HepG2 (cell line): Measurements from ENCODE around the gene CUL7. TPM values are rescaled to one million over a fixed set of nuclear protein-coding genes. Genes with fewer than 3 reads are reported as not detected.

Experiments
- ARID5B ChIP-seq: IDR thresholded peaks from 2 replicates; pipeline ENCODE4 v1.4.0; 2020; ENCODE audit warnings: mild to moderate bottlenecking, missing genetic modification reagents
- FLYWCH1 ChIP-seq: sonication (generic); formaldehyde crosslinking; IDR thresholded peaks from 2 replicates; pipeline ENCODE4 v1.8.1; 2023; ENCODE audit warnings: mild to moderate bottlenecking, missing genetic modification reagents
- GFI1 ChIP-seq: sonication (generic); formaldehyde crosslinking; IDR thresholded peaks from 2 replicates; pipeline ENCODE4 v1.5.0; 2020; ENCODE audit warnings: missing genetic modification reagents, mild to moderate bottlenecking, borderline replicate concordance
- GTF2F1 ChIP-seq: fragments of 150-350 bp; IDR thresholded peaks from 2 replicates; pipeline ENCODE4 v1.6.1; 2014; ENCODE audit warnings: low read length
- NRL ChIP-seq: sonication (generic); formaldehyde crosslinking; IDR thresholded peaks from 2 replicates; pipeline ENCODE4 v1.5.0; 2020; ENCODE audit warnings: missing genetic modification reagents, mild to moderate bottlenecking, moderate library complexity, borderline replicate concordance
- SNAI1 ChIP-seq: sonication (generic); formaldehyde crosslinking; IDR thresholded peaks from 2 replicates; pipeline ENCODE4 v1.5.0; 2020; ENCODE audit warnings: mild to moderate bottlenecking, missing genetic modification reagents, borderline replicate concordance
- ZMYM3 ChIP-seq: sonication (generic); formaldehyde crosslinking; IDR thresholded peaks from 2 replicates; pipeline ENCODE4 v1.5.1; 2020; ENCODE audit warnings: mild to moderate bottlenecking, missing genetic modification reagents
- ZNF136 ChIP-seq: sonication (generic); formaldehyde crosslinking; IDR thresholded peaks from 2 replicates; pipeline ENCODE4 v1.8.1; 2022; ENCODE audit warnings: low read depth, mild to moderate bottlenecking, moderate library complexity, missing genetic modification reagents
- ZNF138 ChIP-seq: sonication (generic); formaldehyde crosslinking; IDR thresholded peaks from 2 replicates; pipeline ENCODE4 v1.5.0; 2020; ENCODE audit warnings: mild to moderate bottlenecking, low read depth, missing genetic modification reagents
- ZNF484 ChIP-seq: sonication (generic); formaldehyde crosslinking; IDR thresholded peaks from 2 replicates; pipeline ENCODE4 v1.5.1; 2020; ENCODE audit warnings: mild to moderate bottlenecking, low read depth, missing genetic modification reagents, borderline replicate concordance
- ZNF572 ChIP-seq: sonication (generic); formaldehyde crosslinking; IDR thresholded peaks from 2 replicates; pipeline ENCODE4 v1.5.1; 2020; ENCODE audit warnings: mild to moderate bottlenecking, missing genetic modification reagents
- ZNF703 ChIP-seq: sonication (generic); formaldehyde crosslinking; IDR thresholded peaks from 2 replicates; pipeline ENCODE4 v1.5.1; 2020; ENCODE audit warnings: missing genetic modification reagents, mild to moderate bottlenecking, moderate library complexity, borderline replicate concordance
- ZNF775 ChIP-seq: sonication (generic); formaldehyde crosslinking; IDR thresholded peaks from 2 replicates; pipeline ENCODE4 v1.4.0; 2020; ENCODE audit warnings: missing genetic modification reagents, mild to moderate bottlenecking, moderate library complexity, borderline replicate concordance
- ZNF780A ChIP-seq: sonication (generic); formaldehyde crosslinking; IDR thresholded peaks from 2 replicates; pipeline ENCODE4 v1.8.0; 2022; ENCODE audit warnings: mild to moderate bottlenecking, missing genetic modification reagents, moderate library complexity
- polyA plus RNA-seq, 8 experiments: library from polyadenylated mRNA; depleted of rRNA in 3 of 8; stranded (reverse) in 7 of 8; unstranded in 1 of 8; fragments of >200 nt; fragmentation: Illumina TruSeq in 4 of 8; extraction: Trizol in 4 of 8; gene quantifications; 2 replicates each; pipeline versions ENCODE4 v1.2.1 to v1.2.3, GENCODE V29; 2011 to 2016; ENCODE audit warnings: low read depth in 4 of 8, missing spikeins in 1 of 8, mixed read lengths in 1 of 8; ENCODE audit not compliant: insufficient read depth in 1 of 8
- total RNA-seq, 5 experiments: library from RNA; depleted of rRNA; stranded (reverse); fragments of >200 nt; fragmentation: Illumina TruSeq; extraction: Trizol; gene quantifications; 2 replicates each; pipeline ENCODE4 v1.2.3, GENCODE V29; 2016; ENCODE audit warnings: low read depth in 1 of 5
- TF ChIP-seq, protein P1 (sequence below): sonication (generic); formaldehyde crosslinking; IDR thresholded peaks from 2 replicates; pipeline ENCODE4 v1.4.0; 2020; ENCODE audit warnings: missing genetic modification reagents
- TF ChIP-seq, protein P2 (sequence below): sonication (generic); formaldehyde crosslinking; IDR thresholded peaks from 2 replicates; pipeline ENCODE4 v1.8.0; 2022; ENCODE audit warnings: missing genetic modification reagents, mild to moderate bottlenecking, moderate library complexity, borderline replicate concordance
- TF ChIP-seq, protein P3 (sequence below): IDR thresholded peaks from 2 replicates; pipeline ENCODE4 v1.6.1; 2016; ENCODE audit warnings: missing compliant biosample characterization, missing genetic modification reagents, borderline replicate concordance

Gene CUL7
- total and polyA plus RNA-seq, 2 of the 13 experiments (the other 11 are each of a cell fraction or from before 2014, with no cell fraction given), result 32.0 to 60.7 TPM

GRCh38 chr6:43077333-43077809 lies 23.7 kb upstream of the CUL7 start (continued):
- TF ChIP-seq SNAI1 (0 out of 2 replicates have a peak, but pooled peaks have one; percentile 18), ZNF484 (CRISPR knock-in tag) (no peak), ZNF136 (CRISPR knock-in tag) (no peak), ZMYM3 (CRISPR knock-in tag) (no peak), ZNF780A (CRISPR knock-in tag) (no peak), FLYWCH1 (CRISPR knock-in tag) (no peak), ZNF703 (CRISPR knock-in tag) (no peak; the same call in 1 of the 2 replicates), ARID5B (no peak), ZNF138 (0 out of 2 replicates have a peak, but pooled peaks have one; percentile 4), ZNF572 (CRISPR knock-in tag) (no peak), GTF2F1 (no peak), NRL (no peak), ZNF775 (0 out of 2 replicates have a peak, but pooled peaks have one; percentile 5), GFI1 (CRISPR knock-in tag) (peak; percentile 40; the same call in 1 of the 2 replicates)
- TF ChIP-seq, protein P1, sequence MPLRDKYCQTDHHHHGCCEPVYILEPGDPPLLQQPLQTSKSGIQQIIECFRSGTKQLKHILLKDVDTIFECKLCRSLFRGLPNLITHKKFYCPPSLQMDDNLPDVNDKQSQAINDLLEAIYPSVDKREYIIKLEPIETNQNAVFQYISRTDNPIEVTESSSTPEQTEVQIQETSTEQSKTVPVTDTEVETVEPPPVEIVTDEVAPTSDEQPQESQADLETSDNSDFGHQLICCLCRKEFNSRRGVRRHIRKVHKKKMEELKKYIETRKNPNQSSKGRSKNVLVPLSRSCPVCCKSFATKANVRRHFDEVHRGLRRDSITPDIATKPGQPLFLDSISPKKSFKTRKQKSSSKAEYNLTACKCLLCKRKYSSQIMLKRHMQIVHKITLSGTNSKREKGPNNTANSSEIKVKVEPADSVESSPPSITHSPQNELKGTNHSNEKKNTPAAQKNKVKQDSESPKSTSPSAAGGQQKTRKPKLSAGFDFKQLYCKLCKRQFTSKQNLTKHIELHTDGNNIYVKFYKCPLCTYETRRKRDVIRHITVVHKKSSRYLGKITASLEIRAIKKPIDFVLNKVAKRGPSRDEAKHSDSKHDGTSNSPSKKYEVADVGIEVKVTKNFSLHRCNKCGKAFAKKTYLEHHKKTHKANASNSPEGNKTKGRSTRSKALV (CRISPR knock-in tag), result no peak
- TF ChIP-seq, protein P2, sequence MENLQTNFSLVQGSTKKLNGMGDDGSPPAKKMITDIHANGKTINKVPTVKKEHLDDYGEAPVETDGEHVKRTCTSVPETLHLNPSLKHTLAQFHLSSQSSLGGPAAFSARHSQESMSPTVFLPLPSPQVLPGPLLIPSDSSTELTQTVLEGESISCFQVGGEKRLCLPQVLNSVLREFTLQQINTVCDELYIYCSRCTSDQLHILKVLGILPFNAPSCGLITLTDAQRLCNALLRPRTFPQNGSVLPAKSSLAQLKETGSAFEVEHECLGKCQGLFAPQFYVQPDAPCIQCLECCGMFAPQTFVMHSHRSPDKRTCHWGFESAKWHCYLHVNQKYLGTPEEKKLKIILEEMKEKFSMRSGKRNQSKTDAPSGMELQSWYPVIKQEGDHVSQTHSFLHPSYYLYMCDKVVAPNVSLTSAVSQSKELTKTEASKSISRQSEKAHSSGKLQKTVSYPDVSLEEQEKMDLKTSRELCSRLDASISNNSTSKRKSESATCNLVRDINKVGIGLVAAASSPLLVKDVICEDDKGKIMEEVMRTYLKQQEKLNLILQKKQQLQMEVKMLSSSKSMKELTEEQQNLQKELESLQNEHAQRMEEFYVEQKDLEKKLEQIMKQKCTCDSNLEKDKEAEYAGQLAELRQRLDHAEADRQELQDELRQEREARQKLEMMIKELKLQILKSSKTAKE (CRISPR knock-in tag), result no peak
- TF ChIP-seq, protein P3, sequence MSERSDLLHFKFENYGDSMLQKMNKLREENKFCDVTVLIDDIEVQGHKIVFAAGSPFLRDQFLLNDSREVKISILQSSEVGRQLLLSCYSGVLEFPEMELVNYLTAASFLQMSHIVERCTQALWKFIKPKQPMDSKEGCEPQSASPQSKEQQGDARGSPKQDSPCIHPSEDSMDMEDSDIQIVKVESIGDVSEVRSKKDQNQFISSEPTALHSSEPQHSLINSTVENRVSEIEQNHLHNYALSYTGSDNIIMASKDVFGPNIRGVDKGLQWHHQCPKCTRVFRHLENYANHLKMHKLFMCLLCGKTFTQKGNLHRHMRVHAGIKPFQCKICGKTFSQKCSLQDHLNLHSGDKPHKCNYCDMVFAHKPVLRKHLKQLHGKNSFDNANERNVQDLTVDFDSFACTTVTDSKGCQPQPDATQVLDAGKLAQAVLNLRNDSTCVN, result no peak
